Left colon (tissue), 2 donors: ENCODE data around the gene MRPS9. TPM values are rescaled to one million over a fixed set of nuclear protein-coding genes. Genes with fewer than 3 reads are reported as not detected.

Experiments used
- ATAC-seq: fragments of 200-7000 bp; cut with Tn5 transposase; one replicate; pipeline ENCODE4 v1.9.1; 2020; ENCODE audit warnings: mild to moderate bottlenecking, moderate library complexity
- DNase-seq, 2 donors: peaks; one replicate each; pipeline ENCODE4 v3.0.0-alpha.2; 2020
- intact Hi-C, 2 donors: fragments of 100-400 bp; cut with DNase I in 1 of 2; cut with micrococcal nuclease in 1 of 2; formaldehyde crosslinking; loops; one replicate each; pipeline versions ENCODE4 v1.11.2 to v1.14.0; 2022; cut with DNase I, micrococcal nuclease
- total RNA-seq, 2 donors: library from RNA; stranded (reverse); fragmentation: NEBNext Ultra II Directional; extraction: Animal tissue kit (Norgen Biotek cat#: 25700); gene quantifications; one replicate each; pipeline ENCODE4 v1.2.1, GENCODE V29; 2021
- donor health status: DM: no; HTN: no; CAD: no.
- donor health status: DM: yes; HTN: yes; CAD: no.

Gene MRPS9
- total RNA-seq, 2 donors from 2014 or later, result 25.5 to 32.0 TPM

DNA sequence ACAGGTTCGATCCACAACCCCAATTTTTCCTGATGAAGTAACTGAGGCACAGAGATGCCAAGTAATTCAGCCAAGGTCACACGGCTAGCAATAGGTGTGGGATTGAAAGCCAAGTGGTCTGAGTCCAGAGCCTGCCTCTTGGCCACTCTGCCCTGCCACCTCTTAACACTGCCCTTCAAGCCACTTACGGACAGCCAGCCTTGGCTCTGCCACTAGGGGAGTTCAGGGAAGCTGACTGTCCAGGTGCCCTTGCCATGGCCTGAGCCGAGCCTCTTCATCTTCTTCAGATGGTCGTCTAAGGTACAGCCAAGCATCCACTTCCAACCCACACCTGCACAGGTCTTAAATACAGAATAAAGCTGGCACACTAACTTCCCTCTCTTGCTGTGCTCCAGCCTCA lies 104.4 kb downstream of the MRPS9 start:
- no peak for DNase-seq
- ATAC-seq, result no peak
- intact Hi-C loops, result no loop called here

DNA sequence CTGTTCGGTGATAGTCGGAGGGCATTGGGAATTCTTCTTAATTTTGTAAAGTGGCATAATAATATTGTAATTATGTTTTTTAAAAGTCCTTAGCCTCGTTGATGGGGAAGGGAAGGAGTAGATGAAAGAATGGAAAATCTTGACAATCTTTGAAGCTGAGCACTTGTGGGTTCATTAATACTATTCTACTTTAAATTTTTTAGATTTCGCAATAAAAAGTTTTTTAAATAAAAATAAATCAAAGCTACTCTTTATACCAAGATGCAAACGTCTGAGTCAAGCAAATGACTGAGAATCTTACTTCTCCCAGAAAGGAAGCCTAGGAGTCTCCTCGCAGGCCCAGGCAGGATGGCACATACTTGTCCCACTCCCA lies 105.2 kb downstream of the MRPS9 start:
- DNase-seq (no peak), ATAC-seq (no peak)
- intact Hi-C loops, result no loop called here

DNA sequence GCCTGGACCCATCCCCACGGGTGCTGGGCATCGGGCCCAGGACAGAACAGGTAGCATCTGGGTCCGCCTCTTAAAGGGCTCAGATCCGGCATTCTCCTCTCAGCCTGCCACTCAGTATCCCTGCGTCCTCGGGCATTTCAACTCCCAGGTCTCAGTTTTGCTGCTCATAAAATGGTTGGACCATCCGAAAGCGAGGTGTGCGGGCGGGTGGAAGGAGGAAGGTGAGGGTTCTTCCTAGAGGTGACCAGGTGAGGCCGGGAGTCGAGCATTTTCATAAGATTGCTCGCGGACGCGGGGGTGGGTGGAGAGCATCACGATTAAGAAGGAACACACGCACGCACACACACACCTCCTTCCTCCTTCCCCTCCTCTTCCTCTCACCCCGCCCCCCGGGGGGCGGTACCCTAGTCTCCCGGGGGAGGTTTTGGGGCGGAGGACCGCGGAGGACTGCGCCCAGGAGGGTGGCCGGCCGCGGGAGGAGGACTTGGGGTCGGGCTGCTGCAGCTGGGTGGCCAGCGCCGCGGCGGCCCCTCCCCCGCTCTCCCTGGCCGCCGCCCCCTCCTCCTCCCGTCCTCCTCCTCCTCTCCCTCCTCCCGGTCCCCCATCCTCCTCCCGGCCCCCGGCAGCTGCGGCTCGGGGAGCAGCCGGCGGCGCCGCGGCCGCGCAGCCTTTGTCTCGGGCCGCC lies 105.7 kb downstream of the MRPS9 start:
- intact Hi-C loops, result no loop called here
- peak in 1 of 2 donors; percentile 17 for DNase-seq
- ATAC-seq, result no peak

DNA sequence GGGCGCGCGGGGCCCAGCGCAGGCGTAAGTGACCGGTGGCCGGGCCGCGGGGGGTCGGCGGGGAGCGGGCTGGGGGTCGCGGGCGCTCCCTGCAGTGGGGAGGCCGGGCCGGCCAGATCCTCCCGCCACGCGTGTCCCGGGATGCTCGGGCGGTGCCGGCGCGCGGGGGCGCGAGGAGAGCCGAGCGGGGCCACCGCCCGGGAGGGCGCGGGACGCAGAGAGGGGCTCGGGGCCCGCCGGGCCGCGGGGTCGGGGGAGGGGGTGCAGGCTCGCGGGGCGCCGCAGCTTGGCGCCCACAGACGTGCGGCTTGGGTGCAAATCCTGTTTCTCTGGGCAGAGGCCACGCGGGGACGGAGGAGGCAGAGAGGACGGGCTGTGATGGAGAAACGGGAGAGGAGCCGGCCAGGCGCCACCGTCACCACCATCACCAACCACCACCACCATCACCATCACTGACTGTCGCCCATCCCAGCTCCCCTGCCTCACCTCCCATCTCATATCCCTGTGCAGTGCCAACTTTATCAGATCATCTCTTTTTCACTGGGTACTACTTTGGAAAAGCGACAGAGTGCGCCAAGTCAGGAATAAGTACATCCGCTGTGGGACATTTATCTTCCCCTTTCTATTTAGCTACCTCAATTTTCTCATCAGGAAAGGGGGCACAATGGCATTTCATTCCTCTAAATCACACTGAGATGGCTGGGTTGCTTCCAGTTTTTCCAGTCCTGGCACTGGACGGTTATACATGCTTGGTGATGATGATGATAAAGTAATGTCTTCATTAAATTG lies 106.5 kb downstream of the MRPS9 start:
- intact Hi-C loops, result no loop called here
- no peak for DNase-seq
- no peak for ATAC-seq

DNA sequence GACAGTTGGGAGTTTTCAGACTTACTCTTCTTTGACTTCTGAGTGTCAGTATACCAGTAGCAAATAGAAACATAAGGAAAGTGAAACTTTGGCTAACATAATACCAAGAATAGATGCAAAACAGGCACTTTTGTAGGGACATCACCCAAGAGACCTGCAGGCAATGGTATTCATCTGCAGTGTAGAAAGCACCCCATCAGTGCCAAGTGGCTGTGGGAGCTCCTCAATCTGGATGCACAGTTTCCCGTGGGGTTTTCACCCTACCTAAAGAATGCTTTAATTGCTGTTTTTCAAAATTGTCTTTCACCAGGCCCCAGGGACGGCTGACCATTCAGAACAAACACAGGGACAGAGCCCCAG lies 107.1 kb downstream of the MRPS9 start:
- intact Hi-C loops, result no loop called here
- DNase-seq (no peak), ATAC-seq (no peak)

DNA sequence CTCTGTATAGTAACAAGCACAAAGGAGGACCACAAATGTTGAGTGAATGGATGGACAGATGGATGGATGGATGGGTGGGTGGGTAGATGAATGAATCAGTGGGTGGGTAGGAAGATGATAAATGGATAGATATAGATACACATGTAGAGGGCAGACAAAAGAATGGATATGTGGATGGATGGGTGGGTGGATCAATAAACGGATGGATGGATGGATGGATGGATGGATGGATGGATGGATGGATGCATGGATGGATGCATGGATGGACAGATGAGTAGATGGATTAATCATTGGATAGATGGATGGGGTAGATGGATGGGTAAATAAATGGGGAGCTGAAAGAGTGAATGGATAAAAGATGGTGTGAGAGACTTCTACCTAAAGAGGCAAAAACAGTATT lies 111.4 kb downstream of the MRPS9 start:
- intact Hi-C loops, result no loop called here
- ATAC-seq (no peak), DNase-seq (no peak)

Other genes with a start within 250 kb of the MRPS9 start
- under 1 TPM; 0.15 to 0.34 TPM for gene POU3F3, start 184.0 kb upstream of the MRPS9 start, total RNA-seq
- not detected for gene GPR45, start 203.7 kb downstream of the MRPS9 start, total RNA-seq